Activated naive CD4-positive, alpha-beta T cell treated with anti-CD3 and anti-CD28 coated beads, Interleukin-2, amount 50 U/mL, for 24 hours (primary cell): Measurements from ENCODE around the gene TOP2A.

Source experiments
- H3K27ac Mint-ChIP-seq: one replicate; pipeline ENCODE4 v1.8.0; 2021; ENCODE audit warnings: mild to moderate bottlenecking, mixed read lengths
- H3K27me3 Mint-ChIP-seq: one replicate; pipeline ENCODE4 v1.8.0; 2021; ENCODE audit warnings: mixed read lengths
- H3K36me3 Mint-ChIP-seq: one replicate; pipeline ENCODE4 v1.8.0; 2021; ENCODE audit warnings: mixed read lengths
- H3K4me1 Mint-ChIP-seq: one replicate; pipeline ENCODE4 v1.8.0; 2021; ENCODE audit warnings: mixed read lengths
- H3K4me3 Mint-ChIP-seq: one replicate; pipeline ENCODE4 v1.8.0; 2021; ENCODE audit warnings: mild to moderate bottlenecking, mixed read lengths
- H3K9me3 Mint-ChIP-seq: one replicate; pipeline ENCODE4 v1.8.0; 2021; ENCODE audit warnings: mixed read lengths

The TOP2A gene, protein sequence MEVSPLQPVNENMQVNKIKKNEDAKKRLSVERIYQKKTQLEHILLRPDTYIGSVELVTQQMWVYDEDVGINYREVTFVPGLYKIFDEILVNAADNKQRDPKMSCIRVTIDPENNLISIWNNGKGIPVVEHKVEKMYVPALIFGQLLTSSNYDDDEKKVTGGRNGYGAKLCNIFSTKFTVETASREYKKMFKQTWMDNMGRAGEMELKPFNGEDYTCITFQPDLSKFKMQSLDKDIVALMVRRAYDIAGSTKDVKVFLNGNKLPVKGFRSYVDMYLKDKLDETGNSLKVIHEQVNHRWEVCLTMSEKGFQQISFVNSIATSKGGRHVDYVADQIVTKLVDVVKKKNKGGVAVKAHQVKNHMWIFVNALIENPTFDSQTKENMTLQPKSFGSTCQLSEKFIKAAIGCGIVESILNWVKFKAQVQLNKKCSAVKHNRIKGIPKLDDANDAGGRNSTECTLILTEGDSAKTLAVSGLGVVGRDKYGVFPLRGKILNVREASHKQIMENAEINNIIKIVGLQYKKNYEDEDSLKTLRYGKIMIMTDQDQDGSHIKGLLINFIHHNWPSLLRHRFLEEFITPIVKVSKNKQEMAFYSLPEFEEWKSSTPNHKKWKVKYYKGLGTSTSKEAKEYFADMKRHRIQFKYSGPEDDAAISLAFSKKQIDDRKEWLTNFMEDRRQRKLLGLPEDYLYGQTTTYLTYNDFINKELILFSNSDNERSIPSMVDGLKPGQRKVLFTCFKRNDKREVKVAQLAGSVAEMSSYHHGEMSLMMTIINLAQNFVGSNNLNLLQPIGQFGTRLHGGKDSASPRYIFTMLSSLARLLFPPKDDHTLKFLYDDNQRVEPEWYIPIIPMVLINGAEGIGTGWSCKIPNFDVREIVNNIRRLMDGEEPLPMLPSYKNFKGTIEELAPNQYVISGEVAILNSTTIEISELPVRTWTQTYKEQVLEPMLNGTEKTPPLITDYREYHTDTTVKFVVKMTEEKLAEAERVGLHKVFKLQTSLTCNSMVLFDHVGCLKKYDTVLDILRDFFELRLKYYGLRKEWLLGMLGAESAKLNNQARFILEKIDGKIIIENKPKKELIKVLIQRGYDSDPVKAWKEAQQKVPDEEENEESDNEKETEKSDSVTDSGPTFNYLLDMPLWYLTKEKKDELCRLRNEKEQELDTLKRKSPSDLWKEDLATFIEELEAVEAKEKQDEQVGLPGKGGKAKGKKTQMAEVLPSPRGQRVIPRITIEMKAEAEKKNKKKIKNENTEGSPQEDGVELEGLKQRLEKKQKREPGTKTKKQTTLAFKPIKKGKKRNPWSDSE (N-terminal part only)

DNA sequence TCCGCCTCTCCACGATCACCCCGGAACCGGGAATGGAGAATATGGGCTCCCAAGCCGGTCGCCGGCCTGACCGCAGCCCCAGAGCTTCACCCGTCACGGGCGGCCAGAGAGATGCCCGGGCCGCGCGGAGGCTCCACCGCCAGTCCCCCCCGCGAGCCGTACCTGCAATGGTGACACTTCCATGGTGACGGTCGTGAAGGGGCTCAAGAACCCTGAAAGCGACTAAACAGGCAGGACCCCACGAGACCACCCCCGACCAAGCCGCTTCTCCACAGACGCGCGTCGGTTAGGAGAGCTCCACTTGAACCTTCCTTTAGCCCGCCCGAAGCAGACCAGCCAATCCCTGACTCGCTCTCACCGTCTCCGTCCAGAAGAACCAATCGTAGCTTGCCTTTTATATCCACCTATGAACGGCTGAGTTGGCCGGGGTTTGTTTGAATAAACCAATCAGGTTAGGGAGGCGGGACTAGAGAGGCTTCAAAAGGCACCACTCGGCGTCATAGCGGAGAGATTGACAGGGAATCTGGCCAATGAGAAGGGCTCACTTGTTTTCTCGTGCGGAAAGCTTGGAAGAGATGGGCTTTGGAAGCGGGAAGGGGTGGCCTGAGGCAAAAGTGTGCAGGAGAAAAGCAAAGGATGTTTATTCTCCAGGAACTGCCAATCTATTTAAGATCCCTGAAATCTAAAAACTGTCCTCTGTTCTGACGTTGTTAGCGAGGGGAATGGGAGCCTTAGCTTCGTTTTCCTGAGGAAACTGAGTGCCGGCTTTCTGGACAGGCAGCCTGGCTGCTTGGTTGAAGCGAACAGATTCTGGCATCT lies at the start of gene TOP2A:
TOP2A (minus strand) TSS at position 288 of the 819 bp plus-strand sequence; CDS start at position 183, 105 bp downstream.
- H3K27me3 Mint-ChIP-seq = no peaks in the 10 kb centered on the region
- no peaks in the 10 kb centered on the region for H3K36me3 Mint-ChIP-seq
- no peaks in the 10 kb centered on the region for H3K9me3 Mint-ChIP-seq
- H3K4me1 Mint-ChIP-seq = peaks cover 30% of the 10 kb centered on the region
- peak within 1 kb of the TSS; percentile 92 for H3K27ac Mint-ChIP-seq
- peak within 1 kb of the TSS; percentile 96 for H3K4me3 Mint-ChIP-seq

DNA sequence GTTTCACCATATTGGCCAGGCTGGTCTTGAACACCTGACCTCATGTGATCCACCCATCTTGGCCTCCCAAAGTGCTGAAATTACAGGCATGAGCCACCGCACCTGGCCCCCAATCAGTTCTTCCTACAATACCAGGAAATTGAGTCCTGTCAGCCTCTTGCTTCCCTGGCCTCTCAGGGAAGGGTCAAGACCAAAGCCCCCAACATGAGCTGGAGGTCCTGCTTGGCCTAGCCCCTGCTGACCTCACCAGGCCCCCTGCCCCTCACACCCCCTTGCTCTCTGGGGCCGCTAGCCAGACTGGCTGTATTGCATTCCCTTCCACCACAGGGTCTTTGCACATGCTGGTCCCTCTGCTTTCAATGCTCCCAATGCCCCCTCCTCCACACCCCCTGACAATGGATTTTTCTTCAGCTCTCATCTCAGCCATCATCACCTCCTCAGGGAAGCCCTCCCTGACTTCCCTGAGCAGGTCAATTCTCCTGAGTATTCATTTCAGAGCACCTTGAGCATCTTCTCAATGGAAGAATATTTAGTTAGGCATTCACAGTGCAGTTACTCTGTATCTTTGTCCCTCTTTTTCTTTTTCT lies 49.7 kb upstream of the TOP2A start:
- no peaks in the 10 kb centered on the region for H3K4me1 Mint-ChIP-seq
- no peaks in the 10 kb centered on the region for H3K27me3 Mint-ChIP-seq
- no peaks in the 10 kb centered on the region for H3K9me3 Mint-ChIP-seq
- no peak overlapping the region for H3K27ac Mint-ChIP-seq
- no peak overlapping the region for H3K4me3 Mint-ChIP-seq
- no peaks in the 10 kb centered on the region for H3K36me3 Mint-ChIP-seq

DNA sequence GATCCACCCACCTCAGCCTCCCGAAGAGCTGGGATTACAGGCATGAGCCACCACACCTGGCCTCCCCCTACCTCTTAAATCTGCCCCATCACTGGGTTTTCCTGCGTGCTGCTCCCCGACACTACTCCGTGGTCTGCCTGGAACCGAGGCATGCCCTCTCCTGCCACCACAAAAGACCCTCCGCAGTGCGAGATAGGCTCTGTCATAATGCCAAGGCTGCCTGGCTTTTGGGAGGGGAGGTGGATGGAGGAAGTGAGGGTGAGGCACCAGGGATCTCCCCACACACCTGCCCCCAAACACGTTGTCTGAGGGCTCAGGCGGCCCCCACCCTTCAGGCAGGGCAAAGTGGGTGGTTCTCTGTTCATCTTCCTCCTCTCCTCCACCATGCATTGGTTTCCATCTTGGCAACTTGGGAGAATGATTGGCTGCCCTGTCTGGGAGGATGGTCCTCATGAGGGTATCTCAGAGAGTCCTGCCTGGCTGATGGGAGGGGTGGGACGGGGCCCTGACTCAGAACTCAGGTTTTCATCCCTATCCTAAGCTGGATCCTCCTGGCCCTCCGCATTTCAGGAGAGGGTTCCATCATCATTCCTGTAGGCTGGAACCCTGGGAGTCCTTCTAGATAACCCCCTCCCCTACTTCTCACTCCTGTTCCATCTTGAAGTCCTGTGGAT lies 48.7 kb upstream of the TOP2A start:
- no peaks in the 10 kb centered on the region for H3K36me3 Mint-ChIP-seq
- H3K27me3 Mint-ChIP-seq = no peaks in the 10 kb centered on the region
- no peak overlapping the region for H3K4me3 Mint-ChIP-seq
- H3K27ac Mint-ChIP-seq = no peak overlapping the region
- H3K9me3 Mint-ChIP-seq = no peaks in the 10 kb centered on the region
- no peaks in the 10 kb centered on the region for H3K4me1 Mint-ChIP-seq

DNA sequence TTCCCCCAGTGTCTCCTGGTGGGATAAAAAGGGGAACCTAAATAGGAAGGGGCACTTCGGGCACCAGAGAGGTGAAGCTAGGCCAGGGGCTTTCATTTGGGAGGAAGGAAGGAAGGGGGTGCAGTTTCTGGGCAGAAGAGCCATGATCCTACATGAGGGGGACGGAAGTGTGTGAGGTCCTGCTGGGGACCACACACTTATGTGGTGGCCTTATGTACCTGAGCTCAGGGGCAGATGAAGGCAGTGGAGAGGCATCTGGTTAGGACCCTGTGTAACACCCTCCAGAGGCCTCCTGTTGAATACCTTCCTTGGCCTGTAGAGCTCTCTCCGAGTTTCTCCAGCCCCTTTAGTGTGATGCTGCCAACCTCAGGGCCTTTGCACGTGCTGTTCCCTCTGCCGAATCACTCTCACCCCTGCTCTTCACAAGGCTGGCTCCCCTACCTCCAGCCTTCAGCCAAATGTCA lies 46.7 kb upstream of the TOP2A start:
- Mint-ChIP-seq H3K36me3 (no peaks in the 10 kb centered on the region), H3K4me1 (no peaks in the 10 kb centered on the region), H3K27me3 (no peaks in the 10 kb centered on the region), H3K27ac (peak overlapping the region; percentile 57), H3K4me3 (no peak overlapping the region), H3K9me3 (no peaks in the 10 kb centered on the region)

DNA sequence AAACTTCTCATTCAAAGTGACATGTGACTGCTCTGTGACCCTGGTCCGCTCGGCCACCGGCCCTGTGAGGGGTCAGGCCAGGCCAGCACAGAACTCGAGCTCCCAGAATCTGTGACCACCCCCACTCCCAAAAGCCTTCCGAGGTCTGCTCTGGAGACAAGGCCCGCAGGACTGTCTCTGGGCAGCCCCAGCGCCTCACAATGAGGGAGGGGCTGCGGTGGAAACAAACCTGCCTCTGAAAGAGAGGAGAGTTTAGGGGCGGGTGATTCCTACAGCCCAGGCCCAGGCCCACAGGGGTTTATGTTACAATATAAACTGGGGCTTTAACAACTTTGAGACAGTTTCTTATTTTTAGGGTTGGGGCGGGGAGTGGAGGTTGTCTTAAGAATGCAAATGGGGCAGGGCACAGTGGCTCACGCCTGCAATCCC lies 45.4 kb upstream of the TOP2A start:
- no peak overlapping the region for H3K4me3 Mint-ChIP-seq
- no peaks in the 10 kb centered on the region for H3K4me1 Mint-ChIP-seq
- no peaks in the 10 kb centered on the region for H3K27me3 Mint-ChIP-seq
- no peaks in the 10 kb centered on the region for H3K9me3 Mint-ChIP-seq
- H3K36me3 Mint-ChIP-seq = no peaks in the 10 kb centered on the region
- no peak overlapping the region for H3K27ac Mint-ChIP-seq

DNA sequence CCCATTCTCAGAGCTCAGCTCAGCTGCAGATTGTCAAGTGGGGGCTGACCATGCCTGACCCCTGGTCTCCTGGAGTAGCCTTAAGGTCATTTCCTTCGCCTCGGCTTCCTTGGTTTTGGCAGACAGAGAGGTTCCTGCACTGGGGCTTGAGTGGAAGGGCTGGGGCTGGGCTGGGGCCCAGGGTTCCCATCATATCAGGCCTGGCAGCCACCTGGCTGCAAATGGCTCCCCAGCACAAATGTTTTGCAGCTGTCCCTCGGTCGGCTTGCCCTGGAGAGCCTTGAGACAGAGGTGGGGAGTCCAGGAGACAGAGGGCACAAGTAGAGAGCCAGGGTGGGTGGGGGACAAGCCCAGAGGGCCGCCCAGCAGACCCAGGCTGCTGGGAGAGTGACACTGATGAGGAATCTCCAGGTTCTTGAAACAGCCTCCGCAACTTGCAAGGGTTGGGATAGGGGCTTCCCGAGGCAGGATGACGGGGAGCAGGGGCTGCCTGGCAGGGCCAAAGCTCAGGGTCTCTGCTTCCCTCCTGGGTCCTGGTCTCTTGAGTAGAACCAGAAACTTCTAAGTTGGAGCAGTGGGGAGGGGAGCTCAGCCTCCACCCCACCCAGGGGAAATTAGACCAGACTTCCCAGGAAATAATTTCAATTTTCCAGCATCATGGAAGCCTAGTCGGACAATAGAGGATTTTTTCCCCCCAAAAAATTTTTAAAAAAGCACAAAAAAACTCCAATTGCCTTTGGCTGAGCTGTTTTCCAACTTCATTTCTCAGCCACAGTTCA lies 44.8 kb upstream of the TOP2A start:
- H3K9me3 Mint-ChIP-seq = no peaks in the 10 kb centered on the region
- no peak overlapping the region for H3K27ac Mint-ChIP-seq
- H3K36me3 Mint-ChIP-seq = no peaks in the 10 kb centered on the region
- no peak overlapping the region for H3K4me3 Mint-ChIP-seq
- no peaks in the 10 kb centered on the region for H3K4me1 Mint-ChIP-seq
- H3K27me3 Mint-ChIP-seq = no peaks in the 10 kb centered on the region

DNA sequence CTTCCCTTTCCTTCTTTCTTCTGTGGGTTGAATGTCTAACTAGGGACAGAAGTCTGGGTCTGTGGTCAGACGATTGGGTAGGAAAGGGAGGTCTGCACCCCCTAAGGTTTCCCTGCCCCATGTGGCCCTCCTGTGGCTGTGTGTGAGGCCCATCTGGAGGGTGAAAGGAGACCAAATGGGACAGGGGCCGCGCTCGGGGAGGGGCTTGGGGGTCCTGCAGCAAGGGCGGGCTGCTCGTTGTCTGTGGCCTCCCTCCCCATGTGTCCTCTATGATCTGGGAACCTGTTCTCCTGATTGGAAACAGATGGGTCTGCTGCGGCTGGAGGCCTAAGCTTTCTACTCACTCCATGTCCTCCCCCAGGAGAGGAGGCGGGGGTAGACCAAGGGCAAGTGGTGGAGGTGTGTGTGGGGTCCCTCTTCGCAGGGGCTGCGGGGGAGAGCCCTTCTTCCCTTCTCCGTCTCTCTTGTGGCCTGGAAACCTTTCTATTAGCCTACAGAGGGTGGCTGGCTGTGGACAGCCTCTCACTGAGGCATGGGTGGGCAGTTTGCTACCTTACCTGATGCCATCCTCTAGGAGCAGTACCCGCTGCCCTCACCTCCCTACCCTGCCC lies 44.1 kb upstream of the TOP2A start:
- Mint-ChIP-seq H3K9me3 (no peaks in the 10 kb centered on the region), H3K4me3 (no peak overlapping the region)

DNA sequence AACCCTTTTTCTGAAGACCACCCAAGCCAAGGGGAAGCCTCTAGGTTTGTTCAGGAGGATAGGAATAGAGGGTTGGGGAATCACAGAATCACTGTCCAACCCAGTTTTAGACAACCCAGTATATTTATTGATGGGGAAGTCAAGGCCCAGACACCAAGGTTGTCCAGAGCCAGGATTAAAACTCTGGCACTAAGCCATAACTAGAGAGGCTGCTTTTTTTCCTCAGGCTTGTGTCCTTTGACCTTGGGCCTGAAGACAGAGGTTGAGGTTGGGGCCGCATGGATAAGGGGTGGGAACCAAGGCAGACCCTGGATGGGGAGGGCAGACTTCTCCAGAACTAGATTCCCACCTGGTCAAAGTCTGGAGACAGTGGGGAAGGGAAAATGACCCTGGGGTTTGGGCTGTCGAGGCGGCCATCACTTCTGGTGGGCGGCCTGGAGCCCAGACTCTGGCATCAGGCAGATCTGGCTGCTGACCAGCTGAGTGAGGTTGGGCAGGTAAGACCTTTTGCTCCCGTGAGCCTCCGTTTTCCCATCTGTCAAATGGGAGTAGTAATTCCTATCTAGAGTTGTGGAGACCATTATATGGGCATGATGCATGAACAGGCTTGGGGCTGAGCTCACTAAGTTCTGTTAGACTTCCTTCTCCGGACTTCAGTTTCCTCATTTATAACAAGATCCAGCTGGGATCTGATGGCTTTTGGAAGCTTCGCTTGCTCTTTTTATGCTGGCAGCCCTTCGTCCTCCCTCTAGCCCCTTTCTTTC lies 43.5 kb upstream of the TOP2A start:
- no peak overlapping the region for H3K27ac Mint-ChIP-seq
- H3K9me3 Mint-ChIP-seq = no peaks in the 10 kb centered on the region
- H3K4me3 Mint-ChIP-seq = no peak overlapping the region
- no peaks in the 10 kb centered on the region for H3K4me1 Mint-ChIP-seq
- H3K36me3 Mint-ChIP-seq = no peaks in the 10 kb centered on the region
- H3K27me3 Mint-ChIP-seq = no peaks in the 10 kb centered on the region

More for the DNA sequence above, 44.1 kb upstream of the TOP2A start:
- Mint-ChIP-seq H3K36me3 (no peaks in the 10 kb centered on the region), H3K27me3 (no peaks in the 10 kb centered on the region), H3K4me1 (no peaks in the 10 kb centered on the region), H3K27ac (no peak overlapping the region)

DNA sequence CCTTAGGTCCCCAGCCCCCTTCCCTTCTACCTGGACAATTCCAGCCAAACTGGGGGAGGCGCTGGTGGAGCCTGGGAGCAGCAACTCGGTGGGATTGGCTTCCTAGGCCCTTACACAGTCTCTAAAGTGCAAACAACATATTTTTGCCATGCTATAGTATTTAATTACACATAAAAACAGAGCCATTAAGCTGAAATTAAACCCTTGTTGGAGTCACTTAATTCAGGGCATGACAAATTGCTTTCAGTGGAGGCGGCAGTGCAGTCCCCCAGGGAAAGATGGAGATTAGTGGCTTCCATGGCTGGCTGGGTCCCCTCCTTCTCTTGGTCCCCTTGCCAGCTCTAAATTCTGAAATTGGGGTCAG lies 42.9 kb upstream of the TOP2A start:
- H3K27ac Mint-ChIP-seq = no peak overlapping the region
- no peak overlapping the region for H3K4me3 Mint-ChIP-seq
- H3K4me1 Mint-ChIP-seq = no peaks in the 10 kb centered on the region
- H3K36me3 Mint-ChIP-seq = no peaks in the 10 kb centered on the region
- no peaks in the 10 kb centered on the region for H3K9me3 Mint-ChIP-seq
- no peaks in the 10 kb centered on the region for H3K27me3 Mint-ChIP-seq

DNA sequence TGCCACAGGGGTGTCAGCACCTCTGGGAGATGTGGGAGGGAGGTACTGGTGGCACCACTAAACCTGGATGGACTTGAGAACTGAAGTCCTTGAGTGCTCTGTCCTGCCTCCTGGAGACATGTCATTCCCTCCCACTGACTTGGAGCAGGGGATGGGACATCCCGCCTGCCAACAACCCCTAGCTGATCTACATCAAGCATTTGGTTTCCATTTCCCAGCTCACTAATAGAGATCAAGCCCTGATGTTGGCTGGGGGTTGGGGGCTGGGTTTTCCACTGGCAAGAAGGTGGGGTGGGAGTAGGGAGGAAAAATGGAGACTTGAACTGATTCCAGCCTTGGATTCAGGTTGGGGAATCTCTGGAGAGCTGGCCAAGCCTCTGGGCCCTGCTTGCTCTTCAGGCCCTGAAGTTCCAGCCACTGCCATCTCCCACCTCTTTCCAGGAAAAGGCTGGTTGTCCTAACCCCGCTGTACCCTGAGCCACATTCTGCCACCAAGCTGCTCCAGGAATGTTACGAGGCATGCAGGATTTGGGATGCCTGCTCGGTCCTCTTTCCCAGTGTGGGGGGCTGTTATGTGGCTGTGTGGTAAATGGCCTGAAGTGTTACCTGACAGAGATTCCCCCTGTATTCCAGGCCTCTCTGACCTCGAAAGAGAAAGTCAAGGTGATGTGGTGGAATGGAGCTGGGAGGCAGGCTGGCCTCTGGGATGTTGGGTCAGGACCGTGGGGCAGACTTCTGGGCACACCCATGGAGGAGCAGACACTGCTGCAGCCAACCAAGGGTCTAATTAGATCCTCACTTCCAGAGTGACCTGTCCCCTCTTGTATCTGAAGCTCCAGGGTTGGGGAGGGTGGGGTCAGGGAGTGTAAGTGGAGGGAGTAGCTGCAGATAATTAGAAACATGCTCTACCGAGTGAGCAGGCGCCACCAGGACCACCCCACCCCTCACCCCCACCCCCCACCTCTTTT lies 42.2 kb upstream of the TOP2A start:
- Mint-ChIP-seq H3K36me3 (no peaks in the 10 kb centered on the region), H3K4me3 (no peak overlapping the region), H3K4me1 (no peaks in the 10 kb centered on the region), H3K27me3 (no peaks in the 10 kb centered on the region), H3K27ac (no peak overlapping the region), H3K9me3 (no peaks in the 10 kb centered on the region)

DNA sequence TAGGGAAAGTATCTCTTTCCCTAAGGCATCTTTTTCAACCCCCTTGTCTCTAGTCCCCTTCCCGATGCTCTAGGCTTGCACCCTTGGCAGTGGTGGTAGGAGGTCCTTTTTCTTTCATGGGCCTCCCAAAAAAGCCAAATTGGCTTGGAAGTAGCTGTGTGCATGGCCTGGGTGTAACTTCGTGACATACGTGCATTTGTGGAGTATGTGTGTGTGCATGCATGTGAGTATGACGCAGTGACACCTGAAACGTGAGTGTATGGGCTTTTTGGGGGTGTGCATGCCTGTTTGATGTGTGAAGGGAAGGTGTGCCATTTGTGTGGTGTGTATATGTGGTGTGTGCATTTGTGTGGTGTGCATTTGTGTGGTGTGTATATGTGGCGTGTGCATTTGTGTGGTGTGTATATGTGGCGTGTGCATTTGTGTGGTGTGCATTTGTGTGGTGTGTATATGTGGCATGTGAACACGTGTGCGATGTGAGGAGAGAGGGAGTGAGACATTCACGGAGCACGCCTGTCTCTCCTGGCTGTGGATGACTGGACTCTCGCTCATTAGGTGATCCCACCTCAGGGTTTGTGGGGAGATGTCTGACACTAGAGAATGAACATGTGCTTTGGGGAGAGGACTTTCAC lies 41.3 kb upstream of the TOP2A start:
- Mint-ChIP-seq H3K27ac (peak overlapping the region; percentile 31), H3K9me3 (no peaks in the 10 kb centered on the region), H3K4me3 (no peak overlapping the region), H3K36me3 (no peaks in the 10 kb centered on the region), H3K4me1 (no peaks in the 10 kb centered on the region), H3K27me3 (no peaks in the 10 kb centered on the region)
